PC-9 (cell line): ENCODE results near the gene NFIX. TPM values are rescaled to one million over a fixed set of nuclear protein-coding genes. Genes with fewer than 3 reads are reported as not detected.

Experiments used
- BruUV-seq: library from RNA; stranded (reverse); fragments of 400-500 nt; replicated peaks from 2 replicates; lab custom pipeline; 2021; lab: Mats Ljungman, UMichigan
- CTCF ChIA-PET: fragments of 300-600 bp; sonication (Branson Sonifier 250); formaldehyde crosslinking; loops from one replicate; lab custom pipeline; 2022; ENCODE audit warnings: antibody characterized with exemption; lab: Charles Lee
- POLR2A ChIA-PET: fragments of 300-600 bp; sonication (Branson Sonifier 250); formaldehyde crosslinking; loops from one replicate; lab custom pipeline; 2022; ENCODE audit warnings: antibody characterized with exemption; ENCODE audit not compliant: unreplicated experiment; lab: Charles Lee
- DNase-seq, 2 experiments: peaks; one replicate each; pipeline versions ENCODE4 v3.0.0 to v3.0.0-alpha.2; 2015 to 2022; ENCODE audit warnings: mixed read lengths in 1 of 2
- H2AFZ ChIP-seq: fragments of 200-600 bp; sonication (generic); 2 replicates; pipeline ENCODE4 v1.8.1; 2017; ENCODE audit warnings: antibody characterized with exemption
- H3F3A ChIP-seq: fragments of 200-600 bp; sonication (generic); 2 replicates; pipeline ENCODE4 v1.8.1; 2017; ENCODE audit warnings: antibody characterized with exemption, mild to moderate bottlenecking, low read depth; ENCODE audit not compliant: insufficient read depth
- H3K27ac ChIP-seq: fragments of 200-600 bp; sonication (generic); 2 replicates; pipeline ENCODE4 v1.6.1; 2016; ENCODE audit warnings: mixed run types
- H3K27me3 ChIP-seq: fragments of 200-600 bp; sonication (generic); 2 replicates; pipeline ENCODE4 v1.6.1; 2016; ENCODE audit warnings: low read depth, mixed run types; ENCODE audit not compliant: insufficient read depth
- H3K36me3 ChIP-seq: fragments of 200-600 bp; sonication (generic); 2 replicates; pipeline ENCODE4 v1.6.1; 2016; ENCODE audit warnings: low read depth, mixed run types
- H3K4me1 ChIP-seq: fragments of 200-600 bp; sonication (generic); replicated peaks from 2 replicates; pipeline ENCODE4 v1.6.1; 2016; ENCODE audit warnings: mixed run types; ENCODE audit not compliant: insufficient read depth
- H3K4me2 ChIP-seq: fragments of 200-600 bp; sonication (generic); 2 replicates; pipeline ENCODE4 v1.6.1; 2017; ENCODE audit warnings: mixed run types
- H3K4me3 ChIP-seq: fragments of 200-600 bp; sonication (generic); 2 replicates; pipeline ENCODE4 v1.6.1; 2016; ENCODE audit warnings: mixed run types
- H3K79me2 ChIP-seq: fragments of 200-600 bp; sonication (generic); 2 replicates; pipeline ENCODE4 v1.6.1; 2017; ENCODE audit warnings: low read depth, mixed run types
- H3K9me2 ChIP-seq: fragments of 200-600 bp; sonication (generic); 2 replicates; pipeline ENCODE4 v1.8.1; 2017; ENCODE audit warnings: mild to moderate bottlenecking; ENCODE audit not compliant: insufficient read depth
- H3K9me3 ChIP-seq: fragments of 200-600 bp; sonication (generic); 2 replicates; pipeline ENCODE4 v1.8.1; 2016; ENCODE audit warnings: low read depth; ENCODE audit not compliant: insufficient read depth
- H4K20me1 ChIP-seq: fragments of 200-600 bp; sonication (generic); 2 replicates; pipeline ENCODE4 v1.8.1; 2017; ENCODE audit not compliant: insufficient read depth
- CTCF ChIP-seq: fragments of 200-600 bp; sonication (generic); conservative IDR thresholded peaks from 2 replicates; pipeline ENCODE4 v1.6.1; 2017; ENCODE audit warnings: mixed run types, antibody characterized with exemption, mild to moderate bottlenecking, moderate library complexity
- EZH2 ChIP-seq: fragments of 200-600 bp; sonication (generic); IDR thresholded peaks from 2 replicates; pipeline ENCODE4 v1.8.0; 2017; ENCODE audit warnings: antibody characterized with exemption, low read depth
- intact Hi-C: fragments of 100-400 bp; cut with micrococcal nuclease; formaldehyde crosslinking; loops from one replicate; pipeline ENCODE4 v1.10.0; 2022; ENCODE audit not compliant: unreplicated experiment
- total RNA-seq: library from RNA; stranded (reverse); gene quantifications from 2 replicates; pipeline ENCODE4 v1.2.3, GENCODE V29; 2021

The NFIX gene
- total RNA-seq, 1 experiment from 2014 or later = 24.2 TPM

- Histone ChIP-seq H2AFZ (no peak overlapping the region), H3F3A (peaks cover under 1% of the 10 kb centered on the region; the same call in 1 of the 2 replicates), H3K27me3 (peaks cover 47% of the 10 kb centered on the region), H3K4me1 (peaks cover 5% of the 10 kb centered on the region), H3K4me2 (no peak overlapping the region), H3K9me3 (no peaks in the 10 kb centered on the region), H3K9me2 (no peaks in the 10 kb centered on the region), H3K27ac (no peak overlapping the region), H3K36me3 (no peaks in the 10 kb centered on the region), H4K20me1 (peaks cover 15% of the 10 kb centered on the region), H3K79me2 (no peaks in the 10 kb centered on the region), H3K4me3 (no peak overlapping the region)
- ChIA-PET CTCF (interaction anchor here (0.7 to 0.9 kb wide), 2 partner anchors 12 kb away, joined by 3 to 5 read pairs; no protein-coding TSS in a partner anchor), POLR2A (interaction anchor here (0.7 kb wide), 1 partner anchor 43 kb away, joined by 3 read pairs; no protein-coding TSS in a partner anchor)
- no peak for TF ChIP-seq CTCF
- no peak for TF ChIP-seq EZH2
- no TSS peak for BruUV-seq
- no peak for DNase-seq
- intact Hi-C loops = no loop called here
Measured at GRCh38 chr19:13045812-13046211, 50.5 kb downstream of the NFIX start.

GRCh38 chr19:13047374-13047773 lies 52.1 kb downstream of the NFIX start:
- TF ChIP-seq CTCF = no peak
- TF ChIP-seq EZH2 = no peak
- BruUV-seq = no TSS peak
- intact Hi-C loops = no loop called here
- H3K4me3 ChIP-seq = no peak overlapping the region
- no peaks in the 10 kb centered on the region for H3K36me3 ChIP-seq
- ChIA-PET CTCF (no interaction called here), POLR2A (no interaction called here)
- no peaks in the 10 kb centered on the region for H3K9me2 ChIP-seq
- H3K27ac ChIP-seq = no peak overlapping the region
- peaks cover 8% of the 10 kb centered on the region; the same call in 1 of the 2 replicates for H3F3A ChIP-seq
- no peaks in the 10 kb centered on the region for H3K79me2 ChIP-seq
- no peaks in the 10 kb centered on the region for H3K9me3 ChIP-seq
- H3K27me3 ChIP-seq = peaks cover 50% of the 10 kb centered on the region
- H2AFZ ChIP-seq = no peak overlapping the region
- peaks cover 25% of the 10 kb centered on the region for H4K20me1 ChIP-seq
- DNase-seq = no peak
- H3K4me2 ChIP-seq = no peak overlapping the region
- peaks cover 19% of the 10 kb centered on the region for H3K4me1 ChIP-seq

- no peak overlapping the region for H3K4me3 ChIP-seq
- POLR2A ChIA-PET = no interaction called here
- H3K79me2 ChIP-seq = no peaks in the 10 kb centered on the region
- H2AFZ ChIP-seq = no peak overlapping the region
- H3K4me2 ChIP-seq = 0 out of 2 replicates have a peak overlapping the region, but pooled peaks have one; percentile 73
- no peaks in the 10 kb centered on the region for H3K9me2 ChIP-seq
- peaks cover 12% of the 10 kb centered on the region; the same call in 1 of the 2 replicates for H3F3A ChIP-seq
- H3K27ac ChIP-seq = no peak overlapping the region
- CTCF ChIA-PET = no interaction called here
- no peaks in the 10 kb centered on the region for H3K36me3 ChIP-seq
- TF ChIP-seq EZH2 = no peak
- no peak for TF ChIP-seq CTCF
- intact Hi-C loops = loop anchor here (5.0 kb wide), 1 partner anchor 107 kb away; no protein-coding TSS in a partner anchor
- no peaks in the 10 kb centered on the region for H3K9me3 ChIP-seq
- H3K4me1 ChIP-seq = peaks cover 41% of the 10 kb centered on the region
- peaks cover 56% of the 10 kb centered on the region for H3K27me3 ChIP-seq
- BruUV-seq = no TSS peak
- DNase-seq = no peak
- peaks cover 31% of the 10 kb centered on the region for H4K20me1 ChIP-seq
Measured at GRCh38 chr19:13050274-13050673, 55.0 kb downstream of the NFIX start.
